Progenitor cell of endocrine pancreas (in vitro differentiated cells): ENCODE results near the gene NUP210. TPM values are rescaled to one million over a fixed set of nuclear protein-coding genes. Genes with fewer than 3 reads are reported as not detected.

Experiments
- DNase-seq: peaks from one replicate; pipeline ENCODE4 v3.0.0; 2021; ENCODE audit warnings: low spot score; ENCODE audit not compliant: unreplicated experiment
- H3K27ac Mint-ChIP-seq: 2 replicates; pipeline ENCODE4 v1.8.0; 2021; ENCODE audit warnings: mild to moderate bottlenecking, moderate library complexity, mixed read lengths
- H3K27me3 Mint-ChIP-seq: 2 replicates; pipeline ENCODE4 v1.8.0; 2021; ENCODE audit warnings: mixed read lengths
- H3K36me3 Mint-ChIP-seq: 2 replicates; pipeline ENCODE4 v1.8.0; 2022; ENCODE audit warnings: mixed read lengths; ENCODE audit not compliant: insufficient read depth
- H3K4me1 Mint-ChIP-seq: 2 replicates; pipeline ENCODE4 v1.8.0; 2021; ENCODE audit warnings: low read depth, mixed read lengths
- H3K4me3 Mint-ChIP-seq: 2 replicates; pipeline ENCODE4 v1.8.0; 2021; ENCODE audit warnings: low read depth, mild to moderate bottlenecking, moderate library complexity, mixed read lengths
- H3K9me3 Mint-ChIP-seq: 2 replicates; pipeline ENCODE4 v1.8.0; 2021; ENCODE audit warnings: low read depth, mixed read lengths
- CTCF ChIP-seq: fragments of 200-600 bp; sonication (generic); IDR thresholded peaks from one replicate; pipeline ENCODE4 v1.5.0; 2021; ENCODE audit warnings: antibody characterized with exemption, mild to moderate bottlenecking; ENCODE audit not compliant: unreplicated experiment
- long read RNA-seq: library from polyadenylated mRNA; unstranded; transcript quantifications from one replicate; pipeline ENCODE4 v2.0.0, GENCODE V29; 2020
- total RNA-seq: library from RNA; stranded (reverse); gene quantifications from 2 replicates; pipeline ENCODE4 v1.2.1, GENCODE V29; 2021

Gene NUP210
- 71.4 and 78.2 TPM in 2 replicates for total RNA-seq
- long read RNA-seq, partial matches to known transcripts, result 32 of 44 reads
- long read RNA-seq, other reads (novel, unspliced or antisense), result 8 of 44 reads

- Mint-ChIP-seq H3K27me3 (no peaks in the 10 kb centered on the region), H3K4me3 (peak within 1 kb of the TSS; percentile 81), H3K36me3 (no peaks in the 10 kb centered on the region), H3K4me1 (peaks cover 7% of the 10 kb centered on the region), H3K9me3 (no peaks in the 10 kb centered on the region), H3K27ac (peak within 1 kb of the TSS; percentile 22)
- DNase-seq, result peak; percentile 59
- peak; percentile 47 for TF ChIP-seq CTCF
Observed at GRCh38 chr3:13420045-13420830, at the start of gene NUP210. Gene NUP210 (minus strand): TSS chr3:13420322. CDS start chr3:13420226, 96 bp downstream.

GRCh38 chr3:13466781-13467180 lies 46.7 kb upstream of the NUP210 start:
- no peaks in the 10 kb centered on the region for H3K4me1 Mint-ChIP-seq
- no peak overlapping the region for H3K4me3 Mint-ChIP-seq
- no peak for DNase-seq
- peaks cover 3% of the 10 kb centered on the region for H3K27me3 Mint-ChIP-seq
- H3K27ac Mint-ChIP-seq, result no peak overlapping the region
- H3K36me3 Mint-ChIP-seq, result no peaks in the 10 kb centered on the region
- no peaks in the 10 kb centered on the region for H3K9me3 Mint-ChIP-seq
- no peak for TF ChIP-seq CTCF

GRCh38 chr3:13465236-13465873 lies 45.2 kb upstream of the NUP210 start:
- TF ChIP-seq CTCF, result no peak
- peaks cover 3% of the 10 kb centered on the region for H3K27me3 Mint-ChIP-seq
- H3K27ac Mint-ChIP-seq, result no peak overlapping the region
- no peak overlapping the region for H3K4me3 Mint-ChIP-seq
- H3K9me3 Mint-ChIP-seq, result no peaks in the 10 kb centered on the region
- H3K36me3 Mint-ChIP-seq, result no peaks in the 10 kb centered on the region
- DNase-seq, result no peak
- peaks cover 3% of the 10 kb centered on the region for H3K4me1 Mint-ChIP-seq

GRCh38 chr3:13463618-13464400 lies 43.7 kb upstream of the NUP210 start:
- no peak for DNase-seq
- Mint-ChIP-seq H3K4me1 (peaks cover 3% of the 10 kb centered on the region), H3K9me3 (no peaks in the 10 kb centered on the region), H3K4me3 (no peak overlapping the region), H3K27me3 (peaks cover 12% of the 10 kb centered on the region), H3K36me3 (no peaks in the 10 kb centered on the region), H3K27ac (no peak overlapping the region)
- no peak for TF ChIP-seq CTCF

- Mint-ChIP-seq H3K27ac (no peak overlapping the region), H3K4me3 (no peak overlapping the region), H3K9me3 (no peaks in the 10 kb centered on the region), H3K27me3 (peaks cover 12% of the 10 kb centered on the region), H3K4me1 (peaks cover 3% of the 10 kb centered on the region), H3K36me3 (no peaks in the 10 kb centered on the region)
- no peak for DNase-seq
- no peak for TF ChIP-seq CTCF
Observed at GRCh38 chr3:13462822-13463221, 42.7 kb upstream of the NUP210 start.
